Stomach smooth muscle (tissue), 2 donors: ENCODE results near the gene TAS2R39.
"Not testable (repeated sequence)": the region's sequence is repeated elsewhere in the genome, so short reads cannot be mapped to it uniquely, and the experiment has no call there.

ENCODE experiments used
- H3K27ac ChIP-seq: one replicate; pipeline ENCODE4 v1.7.0; 2013; ENCODE audit warnings: mild to moderate bottlenecking, low read length, inconsistent platforms
- H3K27me3 ChIP-seq, 2 donors: one replicate each; pipeline ENCODE4 v1.7.0; 2013; ENCODE audit warnings: low read length in 2 of 2; ENCODE audit not compliant: insufficient read depth in 2 of 2, control insufficient read depth in 1 of 2
- H3K36me3 ChIP-seq, 2 donors: one replicate each; pipeline ENCODE4 v1.7.0; 2013; ENCODE audit warnings: low read length in 2 of 2; ENCODE audit not compliant: control insufficient read depth in 2 of 2, insufficient read depth in 2 of 2
- H3K4me1 ChIP-seq: one replicate; pipeline ENCODE4 v1.7.0; 2013; ENCODE audit warnings: low read length; ENCODE audit not compliant: control insufficient read depth, insufficient read depth
- H3K4me3 ChIP-seq, 2 donors: one replicate each; pipeline ENCODE4 v1.7.0; 2013; ENCODE audit warnings: low read length in 2 of 2
- H3K9ac ChIP-seq, 2 donors: one replicate each; pipeline ENCODE4 v1.7.0; 2013; ENCODE audit warnings: low read length in 2 of 2, mild to moderate bottlenecking in 1 of 2
- H3K9me3 ChIP-seq, 2 donors: one replicate each; pipeline ENCODE4 v1.7.0; 2013; ENCODE audit warnings: low read length in 2 of 2; ENCODE audit not compliant: control insufficient read depth in 2 of 2
- donor health status: healthy.
- donor health status: Pancreatic carcinoma.

TAS2R39 gene

DNA sequence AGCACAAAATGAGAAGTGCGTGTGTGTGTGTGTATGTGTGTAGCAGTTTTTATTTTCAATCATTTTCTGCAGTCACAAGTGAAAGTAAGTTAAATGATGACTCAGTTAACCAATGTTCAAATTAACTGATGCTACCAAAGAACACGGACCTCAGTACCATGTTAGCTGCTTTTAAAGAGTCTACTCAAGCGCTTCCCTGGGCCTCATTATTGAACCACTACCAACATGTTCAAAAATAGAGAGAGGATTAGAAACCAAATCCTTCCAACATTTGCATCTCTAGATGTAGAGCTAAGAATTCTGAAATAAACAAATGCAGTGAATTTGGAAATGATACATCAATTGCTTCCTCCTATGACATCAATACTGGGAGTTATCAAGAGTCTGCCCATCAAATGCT lies at the start of gene TAS2R39:
TAS2R39 (plus strand) TSS at position 396 of the 400 bp plus-strand sequence; CDS start at position 396, 0 bp downstream.
- Histone ChIP-seq H3K4me1 (no peaks in the 10 kb centered on the region), H3K36me3 (no peaks in the 10 kb centered on the region), H3K4me3 (no peak within 1 kb of the TSS), H3K9ac (no peak within 1 kb of the TSS), H3K9me3 (no peaks in the 10 kb centered on the region), H3K27me3 (peaks cover 0 to 3% of the 10 kb centered on the region in 2 donors), H3K27ac (no peak within 1 kb of the TSS)

DNA sequence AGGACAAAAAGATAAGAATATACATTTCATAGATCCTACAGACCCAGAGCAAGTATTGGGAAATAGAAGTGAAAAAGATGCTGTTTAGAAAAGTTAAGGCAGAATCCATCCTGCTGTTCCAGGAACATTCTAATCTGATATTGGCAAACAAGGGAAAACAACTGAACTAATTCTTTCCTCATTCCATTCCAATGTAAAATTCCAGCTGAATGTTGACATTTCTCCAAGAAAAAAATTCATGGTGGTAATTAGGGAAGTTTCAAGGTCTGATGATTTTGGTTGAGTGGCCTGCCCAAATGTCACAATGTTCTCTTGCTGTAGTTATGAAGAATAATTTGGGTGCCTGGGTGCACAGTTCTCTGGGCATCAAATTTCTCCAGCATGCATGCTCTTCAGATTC lies 36.1 kb upstream of the TAS2R39 start:
- no peaks in the 10 kb centered on the region for H3K9me3 ChIP-seq
- no peaks in the 10 kb centered on the region for H3K36me3 ChIP-seq
- no peaks in the 10 kb centered on the region for H3K4me1 ChIP-seq
- H3K27ac ChIP-seq: no peak overlapping the region
- H3K4me3 ChIP-seq: no peak overlapping the region
- no peaks in the 10 kb centered on the region for H3K27me3 ChIP-seq
- H3K9ac ChIP-seq: no peak overlapping the region

DNA sequence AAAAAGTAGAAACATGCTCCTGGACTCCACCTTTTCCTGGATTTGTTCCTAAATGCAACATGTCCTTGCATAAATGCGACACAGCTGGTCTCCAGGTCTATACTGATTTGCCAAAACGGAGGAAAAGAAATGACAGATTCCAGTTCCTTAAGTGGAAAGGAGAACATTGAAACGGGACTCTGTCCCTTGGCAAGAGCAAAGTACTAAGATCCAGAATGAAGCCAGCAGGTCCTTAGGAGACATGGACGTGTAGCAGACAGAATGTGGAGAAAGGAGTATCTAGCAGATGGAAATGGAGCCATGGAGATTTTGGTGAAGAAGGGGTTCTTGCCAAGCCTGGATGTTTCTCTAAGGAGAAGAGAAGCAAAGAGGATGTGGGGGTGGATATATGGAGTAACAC lies 35.2 kb upstream of the TAS2R39 start:
- no peak overlapping the region for H3K4me3 ChIP-seq
- no peaks in the 10 kb centered on the region for H3K9me3 ChIP-seq
- H3K9ac ChIP-seq: no peak overlapping the region
- no peaks in the 10 kb centered on the region for H3K36me3 ChIP-seq
- no peaks in the 10 kb centered on the region for H3K27me3 ChIP-seq
- no peaks in the 10 kb centered on the region for H3K4me1 ChIP-seq
- no peak overlapping the region for H3K27ac ChIP-seq

DNA sequence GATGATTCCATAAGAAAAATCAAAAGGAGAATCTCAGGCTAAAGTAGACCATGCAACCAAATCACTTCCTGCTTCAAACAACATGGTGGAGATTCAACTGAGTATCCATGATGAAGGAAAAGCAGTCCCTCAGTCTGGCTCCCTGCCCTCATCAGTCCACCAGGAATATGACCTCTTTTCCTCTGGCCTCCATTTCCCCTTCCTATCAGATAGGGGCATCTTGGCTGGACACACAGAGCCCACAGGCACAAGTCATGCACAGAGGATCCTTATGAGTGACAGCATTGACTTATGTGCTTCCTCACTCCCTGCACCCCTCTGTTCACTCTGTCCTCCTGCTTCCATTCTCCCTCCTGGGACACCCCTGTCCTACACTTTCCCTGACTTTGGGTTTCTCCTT lies 34.6 kb upstream of the TAS2R39 start:
- Histone ChIP-seq H3K4me3 (no peak overlapping the region), H3K9ac (no peak overlapping the region), H3K9me3 (no peaks in the 10 kb centered on the region), H3K27ac (no peak overlapping the region), H3K4me1 (no peaks in the 10 kb centered on the region), H3K27me3 (no peaks in the 10 kb centered on the region), H3K36me3 (no peaks in the 10 kb centered on the region)

DNA sequence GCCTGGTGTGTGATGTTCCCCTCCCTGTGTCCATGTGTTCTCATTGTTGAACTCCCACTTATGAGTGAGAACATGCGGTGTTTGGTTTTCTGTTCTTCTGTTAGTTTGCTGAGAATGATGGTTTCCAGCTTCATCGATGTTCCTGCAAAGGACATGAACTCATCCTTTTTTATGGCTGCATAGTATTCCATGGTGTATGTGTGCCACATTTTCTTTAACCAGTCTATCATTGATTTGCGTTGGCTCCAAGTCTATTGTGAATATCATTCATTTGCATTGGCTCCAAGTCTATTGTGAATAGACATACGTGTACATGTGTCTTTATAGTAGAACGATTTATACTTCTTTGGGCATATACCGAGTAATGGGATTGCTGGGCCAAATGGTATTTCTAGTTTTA lies 32.5 kb upstream of the TAS2R39 start:
- not testable (repeated sequence) for H3K27ac ChIP-seq, H3K4me3 ChIP-seq, H3K9ac ChIP-seq, H3K36me3 ChIP-seq, H3K27me3 ChIP-seq, H3K4me1 ChIP-seq, H3K9me3 ChIP-seq

DNA sequence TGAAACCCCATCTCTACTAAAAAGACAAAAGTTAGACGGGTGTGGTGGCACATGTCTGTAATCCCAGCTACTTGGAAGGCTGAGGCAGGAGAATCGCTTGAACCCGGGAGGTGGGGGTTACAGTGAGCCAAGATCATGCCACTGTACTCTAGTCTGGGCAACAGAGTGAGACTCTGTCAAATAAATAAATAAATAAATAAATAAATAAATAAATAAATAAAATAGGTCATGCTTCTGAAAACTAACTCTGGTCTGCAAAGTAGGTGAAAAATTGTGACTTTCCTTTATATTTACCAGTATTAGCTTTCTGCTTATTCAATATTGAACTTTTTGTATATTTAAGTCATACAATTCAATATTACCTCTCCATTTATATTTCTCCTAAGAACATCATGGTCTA lies 24.6 kb upstream of the TAS2R39 start:
- H3K27me3 ChIP-seq, H3K27ac ChIP-seq, H3K4me3 ChIP-seq, H3K36me3 ChIP-seq, H3K4me1 ChIP-seq, H3K9ac ChIP-seq, H3K9me3 ChIP-seq: not testable (repeated sequence)

DNA sequence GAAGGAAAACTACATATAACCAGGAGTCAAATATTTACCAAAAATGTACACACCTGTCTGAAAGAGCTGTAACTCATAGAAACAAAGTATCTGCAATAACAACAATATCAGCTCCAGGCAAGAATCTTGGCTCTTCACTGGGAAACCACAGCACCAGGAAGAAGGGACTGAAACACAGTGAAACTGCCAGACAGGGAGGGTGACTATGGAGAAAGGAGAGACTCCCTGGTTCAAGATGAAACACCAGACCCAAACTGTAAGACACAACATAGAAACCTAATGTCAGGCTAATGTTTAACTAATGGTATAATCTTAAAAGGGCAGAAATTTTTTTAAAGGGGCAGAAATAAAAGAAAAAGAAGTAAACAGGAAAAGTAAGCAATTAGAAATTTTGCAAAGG lies 11.5 kb upstream of the TAS2R39 start:
- Histone ChIP-seq H3K9ac (no peak overlapping the region), H3K9me3 (no peaks in the 10 kb centered on the region), H3K27me3 (no peaks in the 10 kb centered on the region), H3K27ac (no peak overlapping the region), H3K4me1 (no peaks in the 10 kb centered on the region), H3K36me3 (no peaks in the 10 kb centered on the region), H3K4me3 (no peak overlapping the region)

DNA sequence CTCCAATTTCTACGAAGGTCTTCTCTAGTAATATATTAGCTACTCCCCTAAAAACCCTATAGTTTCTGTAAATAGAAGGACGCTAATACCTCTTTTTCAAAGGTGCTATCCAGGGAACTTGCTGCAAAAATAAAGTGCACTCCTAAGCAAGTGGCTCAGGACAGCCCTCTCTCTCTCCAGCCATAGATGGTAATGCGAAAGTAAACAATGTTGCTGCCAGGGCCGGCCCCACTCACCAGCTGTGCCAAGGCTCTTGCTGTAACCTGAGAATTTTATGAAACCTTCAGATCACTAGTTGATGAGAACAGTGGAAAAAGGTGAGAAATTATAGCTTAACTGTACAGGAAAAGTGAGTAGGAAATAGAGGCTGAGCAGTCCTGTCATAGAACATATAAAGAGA lies 10.9 kb upstream of the TAS2R39 start:
- Histone ChIP-seq H3K36me3 (no peaks in the 10 kb centered on the region), H3K27me3 (no peaks in the 10 kb centered on the region), H3K27ac (no peak overlapping the region), H3K4me3 (peak overlapping the region in 1 of 2 donors; percentile 40), H3K4me1 (no peaks in the 10 kb centered on the region), H3K9ac (no peak overlapping the region), H3K9me3 (no peaks in the 10 kb centered on the region)

DNA sequence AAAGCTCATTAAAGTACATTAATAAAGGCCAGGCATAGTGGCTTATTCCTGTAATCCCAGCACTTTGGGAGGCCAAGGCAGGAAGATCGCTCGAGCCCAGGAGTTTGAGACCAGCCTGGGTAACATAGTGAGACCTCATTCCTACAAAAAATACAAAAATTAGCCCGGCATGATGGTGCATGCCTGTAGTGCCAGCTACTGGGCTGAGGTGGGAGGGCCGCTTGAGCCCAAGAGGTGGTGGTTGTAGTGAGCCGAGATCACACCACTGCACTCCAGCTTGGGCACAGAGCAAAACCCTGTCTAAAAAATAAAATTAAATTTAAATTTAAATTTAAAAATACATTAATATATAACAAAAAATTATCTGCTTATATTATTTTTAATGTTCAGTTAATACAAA lies 7.1 kb upstream of the TAS2R39 start:
- no peaks in the 10 kb centered on the region for H3K27me3 ChIP-seq
- no peaks in the 10 kb centered on the region for H3K4me1 ChIP-seq
- H3K27ac ChIP-seq: no peak overlapping the region
- no peaks in the 10 kb centered on the region for H3K36me3 ChIP-seq
- no peak overlapping the region for H3K9ac ChIP-seq
- H3K4me3 ChIP-seq: no peak overlapping the region
- peaks cover 0 to 3% of the 10 kb centered on the region in 2 donors for H3K9me3 ChIP-seq

DNA sequence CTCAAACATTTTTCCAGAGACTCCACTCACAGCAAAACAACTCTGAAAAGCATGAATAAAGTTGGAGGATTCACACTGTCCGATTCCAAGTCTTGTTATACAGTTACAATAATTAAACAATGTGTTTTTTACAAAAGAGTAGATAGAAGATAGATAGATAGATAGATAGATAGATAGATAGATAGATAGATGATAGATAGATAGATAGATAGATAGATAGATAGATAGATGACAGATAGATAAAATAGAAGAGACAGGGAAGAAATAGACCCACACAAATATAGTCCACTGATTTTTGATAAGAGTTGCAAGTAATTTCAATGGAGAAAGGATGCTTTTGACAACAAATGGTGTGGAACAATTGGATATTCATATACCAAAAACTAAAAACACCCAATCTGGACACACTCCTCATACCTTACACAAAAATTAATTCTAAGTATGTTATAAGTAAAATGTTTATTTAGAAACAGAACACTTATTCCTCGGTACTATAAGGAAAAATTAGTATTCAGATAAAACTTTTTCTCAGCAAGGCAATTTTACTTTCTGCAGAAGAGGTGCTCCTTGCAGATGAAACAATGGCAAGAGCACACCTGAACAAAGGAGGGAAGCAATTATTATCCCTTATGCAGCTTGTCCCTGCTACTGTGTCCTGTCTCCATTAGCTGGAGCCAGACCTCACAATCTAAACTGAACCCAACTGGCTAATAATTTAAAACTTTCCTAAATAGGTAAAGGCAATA lies 5.7 kb upstream of the TAS2R39 start:
- no peaks in the 10 kb centered on the region for H3K27me3 ChIP-seq
- no peak overlapping the region for H3K9ac ChIP-seq
- peaks cover 0 to 3% of the 10 kb centered on the region in 2 donors for H3K9me3 ChIP-seq
- H3K4me3 ChIP-seq: no peak overlapping the region
- H3K27ac ChIP-seq: no peak overlapping the region
- no peaks in the 10 kb centered on the region for H3K36me3 ChIP-seq
- no peaks in the 10 kb centered on the region for H3K4me1 ChIP-seq

DNA sequence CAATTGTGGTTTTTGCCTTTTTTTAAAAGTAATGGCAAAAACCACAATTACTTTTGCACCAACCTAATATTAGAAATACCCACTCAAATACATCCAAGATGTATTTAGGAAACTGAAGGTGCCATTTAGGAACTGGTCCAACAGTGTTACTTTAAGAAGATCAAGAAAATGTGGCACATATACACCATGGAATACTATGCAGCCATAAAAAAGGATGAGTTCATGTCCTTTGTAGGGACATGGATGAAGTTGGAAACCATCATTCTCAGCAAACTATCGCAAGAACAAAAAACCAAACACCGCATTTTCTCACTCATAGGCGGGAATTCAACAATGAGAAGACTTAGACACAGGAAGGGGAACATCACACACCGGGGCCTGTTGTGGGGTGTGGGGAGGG lies 2.4 kb upstream of the TAS2R39 start:
- H3K4me3 ChIP-seq, H3K4me1 ChIP-seq, H3K36me3 ChIP-seq, H3K9me3 ChIP-seq, H3K9ac ChIP-seq, H3K27me3 ChIP-seq, H3K27ac ChIP-seq: not testable (repeated sequence)
